CD4-positive, alpha-beta T cell treated with Interleukin-21 for 1 hour (primary cell): Measurements from ENCODE around the gene RTRAF.
A peak's percentile ranks its signal among the peaks of the same experiment; 100 is the strongest.

Experiments used
- DNase-seq: peaks from one replicate; pipeline ENCODE4 v3.0.0-alpha.2; 2020

RTRAF gene

GRCh38 chr14:52021957-52022600 is 32.7 kb downstream of the RTRAF start:
- no peak for DNase-seq

GRCh38 chr14:52023518-52023917 is 34.2 kb downstream of the RTRAF start:
- DNase-seq, result no peak

GRCh38 chr14:52025310-52025709 is 36.0 kb downstream of the RTRAF start:
- no peak for DNase-seq

- DNase-seq, result no peak
Observed at GRCh38 chr14:52026017-52026660, 36.8 kb downstream of the RTRAF start.

- DNase-seq, result no peak
Observed at GRCh38 chr14:52026901-52027300, 37.6 kb downstream of the RTRAF start.

- DNase-seq, result no peak
Observed at GRCh38 chr14:52029881-52030280, 40.5 kb downstream of the RTRAF start.

- no peak for DNase-seq
Observed at GRCh38 chr14:52031781-52032180, 42.4 kb downstream of the RTRAF start.

GRCh38 chr14:52032204-52032801 is 43.0 kb downstream of the RTRAF start:
- no peak for DNase-seq

- DNase-seq, result no peak
Observed at GRCh38 chr14:52033101-52033642, 43.8 kb downstream of the RTRAF start.

- DNase-seq, result no peak
Observed at GRCh38 chr14:52039124-52039815, 49.9 kb downstream of the RTRAF start.

GRCh38 chr14:52040598-52040997 is 51.3 kb downstream of the RTRAF start:
- no peak for DNase-seq

GRCh38 chr14:52042371-52043289 is 53.3 kb downstream of the RTRAF start:
- DNase-seq, result no peak

- DNase-seq, result peak; percentile 47
Observed at GRCh38 chr14:52043690-52044089, 54.3 kb downstream of the RTRAF start.

GRCh38 chr14:52044791-52045522 is 55.6 kb downstream of the RTRAF start:
- DNase-seq, result no peak

GRCh38 chr14:52046376-52046917 is 57.1 kb downstream of the RTRAF start:
- DNase-seq, result no peak

- DNase-seq, result no peak
Observed at GRCh38 chr14:52048116-52048515, 58.8 kb downstream of the RTRAF start.

GRCh38 chr14:52048641-52049204 is 59.4 kb downstream of the RTRAF start:
- no peak for DNase-seq

GRCh38 chr14:52049271-52049670 is 59.9 kb downstream of the RTRAF start:
- no peak for DNase-seq

GRCh38 chr14:52049721-52050588 is 60.6 kb downstream of the RTRAF start:
- no peak for DNase-seq

GRCh38 chr14:52051251-52051650 is 61.9 kb downstream of the RTRAF start:
- no peak for DNase-seq
